Endothelial cell (in vitro differentiated cells): Measurements from ENCODE around the gene ZNF316. TPM values are rescaled to one million over a fixed set of nuclear protein-coding genes. Genes with fewer than 3 reads are reported as not detected.

Experiments used
- DNase-seq: peaks from one replicate; pipeline ENCODE4 v3.0.0; 2021; ENCODE audit warnings: low spot score
- H3K27ac Mint-ChIP-seq: one replicate; pipeline ENCODE4 v1.8.0; 2021; ENCODE audit warnings: mixed read lengths, inconsistent platforms; ENCODE audit not compliant: unreplicated experiment
- H3K27me3 Mint-ChIP-seq: one replicate; pipeline ENCODE4 v1.8.0; 2021; ENCODE audit warnings: mild to moderate bottlenecking, moderate library complexity, mixed read lengths, inconsistent platforms; ENCODE audit not compliant: unreplicated experiment
- H3K36me3 Mint-ChIP-seq: one replicate; pipeline ENCODE4 v1.8.0; 2021; ENCODE audit warnings: mild to moderate bottlenecking, low read depth, mixed read lengths, inconsistent platforms; ENCODE audit not compliant: unreplicated experiment
- H3K4me1 Mint-ChIP-seq: one replicate; pipeline ENCODE4 v1.8.0; 2021; ENCODE audit warnings: mild to moderate bottlenecking, mixed read lengths, inconsistent platforms; ENCODE audit not compliant: unreplicated experiment
- H3K4me3 Mint-ChIP-seq: one replicate; pipeline ENCODE4 v1.8.0; 2021; ENCODE audit warnings: mild to moderate bottlenecking, mixed read lengths, inconsistent platforms; ENCODE audit not compliant: unreplicated experiment
- H3K9me3 Mint-ChIP-seq: one replicate; pipeline ENCODE4 v1.8.0; 2021; ENCODE audit warnings: mixed read lengths, inconsistent platforms; ENCODE audit not compliant: unreplicated experiment
- total RNA-seq: library from RNA; stranded (reverse); fragmentation: NEBNext Ultra II Directional; extraction: Animal tissue kit (Norgen Biotek cat#: 25700); gene quantifications from one replicate; pipeline ENCODE4 v1.2.1, GENCODE V29; 2021; ENCODE audit not compliant: unreplicated experiment
- TF ChIP-seq, protein P1 (sequence below): fragments of 200-600 bp; sonication (generic); IDR thresholded peaks from one replicate; pipeline ENCODE4 v1.5.0; 2021; ENCODE audit warnings: antibody characterized with exemption; ENCODE audit not compliant: unreplicated experiment

Gene ZNF316
- total RNA-seq, 1 donor from 2014 or later, result 42.2 TPM

DNA sequence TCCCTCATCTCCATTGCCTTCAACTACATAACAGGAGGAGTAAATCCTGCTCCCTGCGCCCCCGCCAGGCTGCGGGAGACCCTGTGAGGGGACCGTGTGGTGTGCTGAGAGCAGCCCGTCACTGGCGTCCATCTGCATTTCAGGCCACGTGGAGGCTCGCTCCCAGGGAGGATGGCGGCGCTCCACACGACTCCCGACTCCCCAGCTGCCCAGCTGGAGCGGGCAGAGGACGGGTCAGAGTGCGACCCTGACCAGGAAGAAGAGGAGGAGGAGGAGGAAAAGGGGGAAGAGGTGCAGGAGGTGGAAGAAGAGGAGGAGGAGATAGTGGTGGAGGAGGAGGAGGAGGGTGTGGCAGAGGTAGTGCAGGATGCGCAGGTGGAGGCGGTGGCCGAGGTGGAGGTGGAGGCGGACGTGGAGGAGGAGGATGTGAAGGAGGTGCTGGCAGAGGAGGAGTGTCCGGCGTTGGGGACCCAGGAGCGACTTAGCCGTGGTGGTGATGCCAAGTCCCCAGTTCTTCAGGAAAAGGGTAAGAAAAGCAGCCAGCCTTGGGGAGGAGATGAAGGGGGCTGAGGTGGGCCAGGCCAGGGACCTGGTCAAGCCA is 5.2 kb downstream of the ZNF316 start:
- Mint-ChIP-seq H3K36me3 (peaks cover 28% of the 10 kb centered on the region), H3K27ac (peak overlapping the region; percentile 21), H3K4me3 (no peak overlapping the region), H3K9me3 (peaks cover 3% of the 10 kb centered on the region), H3K27me3 (peaks cover 17% of the 10 kb centered on the region), H3K4me1 (peaks cover 32% of the 10 kb centered on the region)
- DNase-seq, result no peak
- TF ChIP-seq, protein P1, sequence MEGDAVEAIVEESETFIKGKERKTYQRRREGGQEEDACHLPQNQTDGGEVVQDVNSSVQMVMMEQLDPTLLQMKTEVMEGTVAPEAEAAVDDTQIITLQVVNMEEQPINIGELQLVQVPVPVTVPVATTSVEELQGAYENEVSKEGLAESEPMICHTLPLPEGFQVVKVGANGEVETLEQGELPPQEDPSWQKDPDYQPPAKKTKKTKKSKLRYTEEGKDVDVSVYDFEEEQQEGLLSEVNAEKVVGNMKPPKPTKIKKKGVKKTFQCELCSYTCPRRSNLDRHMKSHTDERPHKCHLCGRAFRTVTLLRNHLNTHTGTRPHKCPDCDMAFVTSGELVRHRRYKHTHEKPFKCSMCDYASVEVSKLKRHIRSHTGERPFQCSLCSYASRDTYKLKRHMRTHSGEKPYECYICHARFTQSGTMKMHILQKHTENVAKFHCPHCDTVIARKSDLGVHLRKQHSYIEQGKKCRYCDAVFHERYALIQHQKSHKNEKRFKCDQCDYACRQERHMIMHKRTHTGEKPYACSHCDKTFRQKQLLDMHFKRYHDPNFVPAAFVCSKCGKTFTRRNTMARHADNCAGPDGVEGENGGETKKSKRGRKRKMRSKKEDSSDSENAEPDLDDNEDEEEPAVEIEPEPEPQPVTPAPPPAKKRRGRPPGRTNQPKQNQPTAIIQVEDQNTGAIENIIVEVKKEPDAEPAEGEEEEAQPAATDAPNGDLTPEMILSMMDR, result no peak

GRCh38 chr7:6642861-6643640 is 5.9 kb downstream of the ZNF316 start:
- peaks cover 28% of the 10 kb centered on the region for H3K36me3 Mint-ChIP-seq
- no peak overlapping the region for H3K27ac Mint-ChIP-seq
- peaks cover 29% of the 10 kb centered on the region for H3K4me1 Mint-ChIP-seq
- peaks cover 17% of the 10 kb centered on the region for H3K27me3 Mint-ChIP-seq
- no peak overlapping the region for H3K4me3 Mint-ChIP-seq
- peaks cover 3% of the 10 kb centered on the region for H3K9me3 Mint-ChIP-seq
- TF ChIP-seq, protein P1, result no peak
- DNase-seq, result no peak

DNA sequence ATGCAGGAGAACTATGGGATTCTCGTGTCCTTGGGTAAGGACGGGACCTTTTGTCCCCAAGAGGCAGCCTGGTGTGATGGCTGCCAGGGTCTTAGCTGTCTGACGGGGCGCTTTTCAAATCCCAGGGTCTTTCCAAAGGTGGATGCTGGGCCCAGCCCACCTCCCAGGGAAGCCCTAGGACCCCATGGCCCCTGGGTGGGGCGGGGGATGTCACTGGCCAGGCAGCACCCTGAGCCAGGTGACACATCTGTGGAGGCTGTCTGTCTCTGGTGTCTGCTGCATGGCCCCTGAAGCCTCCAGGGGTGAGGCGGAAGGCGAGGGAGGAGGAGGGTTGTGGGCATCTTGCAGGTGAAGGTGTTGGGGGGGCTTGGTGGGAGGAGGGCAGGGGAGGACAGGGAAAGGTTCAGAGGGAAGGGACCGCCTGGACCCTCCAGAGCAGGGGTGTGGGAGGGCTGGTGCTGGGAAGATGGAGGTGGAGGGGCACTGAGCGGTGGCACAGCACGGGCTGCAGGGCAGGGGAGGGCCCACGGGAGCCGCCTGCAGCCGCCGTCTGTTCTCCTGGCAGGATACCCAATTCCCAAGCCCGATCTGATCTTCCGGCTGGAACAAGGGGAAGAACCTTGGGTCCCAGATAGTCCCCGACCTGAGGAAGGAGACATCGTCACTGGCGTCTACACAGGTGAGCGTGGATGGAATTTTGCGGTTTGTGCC is 7.0 kb downstream of the ZNF316 start:
- peaks cover 20% of the 10 kb centered on the region for H3K36me3 Mint-ChIP-seq
- peaks cover 21% of the 10 kb centered on the region for H3K4me1 Mint-ChIP-seq
- H3K27ac Mint-ChIP-seq, result no peak overlapping the region
- TF ChIP-seq, protein P1, result no peak
- no peak for DNase-seq
- no peak overlapping the region for H3K4me3 Mint-ChIP-seq
- peaks cover 17% of the 10 kb centered on the region for H3K27me3 Mint-ChIP-seq
- H3K9me3 Mint-ChIP-seq, result peaks cover 2% of the 10 kb centered on the region

DNA sequence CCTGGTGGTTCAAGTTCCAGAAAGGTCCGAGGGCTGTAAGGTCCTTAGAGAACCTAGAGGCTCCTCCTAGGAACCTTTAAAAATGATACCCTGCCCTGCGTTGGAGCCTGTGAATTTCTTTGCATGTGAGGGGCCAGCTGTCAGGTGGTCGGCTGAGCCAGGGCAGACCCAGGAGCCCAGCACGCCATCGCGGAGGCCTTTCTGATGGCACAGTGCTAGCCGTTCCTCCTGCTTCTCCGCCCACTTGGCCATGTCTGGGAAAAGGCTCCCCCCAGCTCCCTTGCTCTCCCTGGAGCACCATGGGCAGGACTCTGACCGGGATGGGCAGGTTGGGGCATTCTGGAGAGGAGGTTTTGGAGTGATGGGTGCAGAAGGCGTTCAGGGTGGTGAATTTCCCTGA is 7.6 kb downstream of the ZNF316 start:
- TF ChIP-seq, protein P1, result no peak
- H3K9me3 Mint-ChIP-seq, result no peaks in the 10 kb centered on the region
- peaks cover 16% of the 10 kb centered on the region for H3K4me1 Mint-ChIP-seq
- peaks cover 17% of the 10 kb centered on the region for H3K36me3 Mint-ChIP-seq
- no peak overlapping the region for H3K27ac Mint-ChIP-seq
- no peak for DNase-seq
- H3K27me3 Mint-ChIP-seq, result peaks cover 14% of the 10 kb centered on the region
- no peak overlapping the region for H3K4me3 Mint-ChIP-seq
